Measurements from ENCODE around the gene DTX4. TPM values are rescaled to one million over a fixed set of nuclear protein-coding genes. Genes with fewer than 3 reads are reported as not detected.

The DTX4 gene
- polyA plus RNA-seq, 1 of the 3 experiments (the other 2 are of a cell fraction), result 0.05 TPM

- no peak for DNase-seq
- Histone ChIP-seq H3K79me2 (ENCODE audit: insufficient read depth) (no peaks in the 10 kb centered on the region), H4K20me1 (ENCODE audit: insufficient read depth) (no peaks in the 10 kb centered on the region), H3K9ac (no peak overlapping the region), H3K4me3 (ENCODE audit: low read depth in 2 of 2, low read length in 1 of 2) (no peak overlapping the region), H3K27ac (ENCODE audit: low read depth in 2 of 2, low read length in 1 of 2) (no peak overlapping the region), H3K9me2 (no peaks in the 10 kb centered on the region), H3K4me2 (no peak overlapping the region), H2AFZ (ENCODE audit: low read depth) (no peak overlapping the region), H3K36me3 (replicated peaks in 1 of 2; ENCODE audit: control insufficient read depth in 1 of 2, insufficient read depth in 2 of 2, low read length in 1 of 2) (no peaks in the 10 kb centered on the region), H3K9me3 (no peaks in the 10 kb centered on the region), H3K27me3 (ENCODE audit: insufficient read depth) (0 out of 2 replicates have a peak, but pooled peaks cover 9% of the 10 kb centered on the region), H3K4me1 (ENCODE audit: control insufficient read depth in 1 of 2, insufficient read depth in 2 of 2, low read depth in 1 of 2, low read length in 1 of 2) (peaks cover 0 to 6% of the 10 kb centered on the region in 2 experiments; a peak in 1 of 4 replicates), H3F3A (replicated peaks; ENCODE audit: insufficient read depth) (no peaks in the 10 kb centered on the region)
- no peak for TF ChIP-seq USF2 (IDR thresholded peaks at IDR 0.05; ENCODE audit: borderline replicate concordance, low read depth, low read length)
- no peak for TF ChIP-seq CTCF (IDR thresholded peaks at IDR 0.05)
- no peak for TF ChIP-seq NRF1 (IDR thresholded peaks at IDR 0.05; ENCODE audit: low read depth, low read length)
- no peak for TF ChIP-seq REST (IDR thresholded peaks at IDR 0.05; ENCODE audit: low read depth, low read length)
- TF ChIP-seq GABPA (IDR thresholded peaks at IDR 0.05; ENCODE audit: low read depth), result no peak
- no peak for TF ChIP-seq JUND (IDR thresholded peaks at IDR 0.05)
- TF ChIP-seq TAF1 (IDR thresholded peaks at IDR 0.05; ENCODE audit: borderline replicate concordance, low read depth, low read length), result no peak
- no peak for TF ChIP-seq PBX3 (IDR thresholded peaks at IDR 0.05)
- TF ChIP-seq CHD2 (IDR thresholded peaks at IDR 0.05; ENCODE audit: low read length, partially characterized antibody), result no peak
- no peak for TF ChIP-seq RCOR1 (IDR thresholded peaks at IDR 0.05; ENCODE audit: low read length)
- TF ChIP-seq USF1 (IDR thresholded peaks at IDR 0.05; ENCODE audit: borderline replicate concordance, low read depth), result no peak
- TF ChIP-seq MEF2A (IDR thresholded peaks at IDR 0.05; ENCODE audit: borderline replicate concordance, low read depth), result no peak
- no peak for TF ChIP-seq GATA2 (CRISPR knock-in tag; IDR thresholded peaks at IDR 0.05)
- TF ChIP-seq ZBTB33 (IDR thresholded peaks at IDR 0.05; ENCODE audit: borderline replicate concordance, low read depth), result no peak
- no peak for TF ChIP-seq RXRA (IDR thresholded peaks at IDR 0.05; ENCODE audit: borderline replicate concordance, low read depth)
- no peak for TF ChIP-seq NFIC (IDR thresholded peaks at IDR 0.05; ENCODE audit: borderline replicate concordance)
- TF ChIP-seq SMC3 (IDR thresholded peaks at IDR 0.05; ENCODE audit: low read depth, low read length), result no peak
- TF ChIP-seq IRF3 (IDR thresholded peaks at IDR 0.05; ENCODE audit: low read depth, low read length), result no peak
- POLR2A ChIA-PET, result no interaction called here
- CTCF ChIA-PET, result no interaction called here
- WGBS (ENCODE audit: low lambda C conversion rate), result 46% methylated on average over 4 of the region's 4 CpGs
These were observed 23.7 kb downstream of the DTX4 start for GRCh38 chr11:59195586-59195985.
